HG03103 (cell line): Measurements from ENCODE around the gene GRPR.
"Not testable (repeated sequence)": the region's sequence is repeated elsewhere in the genome, so short reads cannot be mapped to it uniquely, and the experiment has no call there.

Experiments
- ATAC-seq: cut with Tn5 transposase; IDR thresholded peaks from one replicate; pipeline ENCODE4 v1.9.1; 2021; ENCODE audit warnings: low read depth; ENCODE audit not compliant: unreplicated experiment

Gene GRPR

DNA sequence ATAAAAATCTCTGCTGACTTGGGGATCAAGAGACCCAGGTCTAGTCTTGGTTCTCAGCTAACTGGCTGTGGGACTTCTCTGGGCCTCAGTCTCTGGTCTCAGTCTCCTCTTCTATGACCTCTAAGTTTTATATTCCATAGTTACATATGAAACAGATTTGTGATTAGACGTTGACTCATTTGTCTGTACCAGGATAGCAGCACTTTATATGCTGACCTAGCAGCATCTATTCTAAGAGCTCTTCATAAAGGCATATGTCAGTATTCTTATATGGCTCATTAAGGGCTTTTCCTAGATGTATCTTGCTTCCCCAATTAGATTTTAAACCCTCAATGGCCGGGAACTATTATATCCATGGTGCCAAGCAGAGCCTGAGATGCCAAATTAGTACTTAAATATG is 12.7 kb downstream of the GRPR start:
- no peak for ATAC-seq

DNA sequence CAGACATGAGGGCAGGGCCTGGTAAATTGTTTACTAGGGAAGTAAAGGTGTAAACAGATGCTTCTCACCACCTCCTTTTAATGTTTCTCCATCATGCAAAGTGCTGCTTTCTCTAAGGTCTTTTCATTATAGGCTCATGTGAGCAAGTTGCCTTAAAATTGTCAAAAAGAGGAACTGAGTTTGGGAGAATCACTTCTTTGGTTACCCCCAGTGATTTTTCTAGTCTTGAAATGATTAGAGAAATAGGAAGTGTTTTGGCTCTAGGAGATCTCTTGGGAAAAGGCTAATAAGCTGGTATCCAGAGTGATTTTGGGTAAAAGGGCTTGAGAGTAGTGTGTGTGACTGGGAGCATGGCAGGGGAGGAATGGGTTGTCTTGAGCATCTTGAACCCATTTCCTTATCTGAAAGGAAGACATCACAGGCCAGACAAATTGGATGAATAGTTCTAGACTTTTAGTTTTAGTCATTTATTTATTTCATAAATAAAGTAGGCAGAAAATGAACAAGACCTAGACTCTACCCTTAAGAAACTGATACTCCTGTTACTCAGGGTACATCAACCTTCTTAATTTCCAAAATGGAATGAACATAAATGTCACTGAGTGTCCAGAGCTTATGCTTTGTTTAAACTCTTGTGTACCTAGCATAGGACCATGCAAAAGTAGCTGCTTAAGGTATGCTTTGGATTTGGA is 14.2 kb downstream of the GRPR start:
- ATAC-seq = peak; percentile 65

DNA sequence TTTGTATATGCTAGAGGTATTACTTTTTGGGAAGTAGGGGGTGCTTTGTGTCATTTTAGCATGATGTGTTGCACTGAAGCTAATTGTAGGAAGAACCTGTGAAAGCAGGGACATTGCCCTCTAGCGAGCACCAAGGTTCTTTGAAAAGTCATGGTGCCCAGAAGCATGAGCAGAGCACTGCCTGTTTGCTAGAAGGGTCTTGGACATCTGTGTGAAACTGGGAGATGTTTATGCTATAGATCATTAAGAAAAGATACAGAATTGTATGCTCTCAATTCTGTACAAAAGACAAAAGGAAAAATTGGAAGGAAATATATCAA is 14.7 kb downstream of the GRPR start:
- ATAC-seq = peak; percentile 13

DNA sequence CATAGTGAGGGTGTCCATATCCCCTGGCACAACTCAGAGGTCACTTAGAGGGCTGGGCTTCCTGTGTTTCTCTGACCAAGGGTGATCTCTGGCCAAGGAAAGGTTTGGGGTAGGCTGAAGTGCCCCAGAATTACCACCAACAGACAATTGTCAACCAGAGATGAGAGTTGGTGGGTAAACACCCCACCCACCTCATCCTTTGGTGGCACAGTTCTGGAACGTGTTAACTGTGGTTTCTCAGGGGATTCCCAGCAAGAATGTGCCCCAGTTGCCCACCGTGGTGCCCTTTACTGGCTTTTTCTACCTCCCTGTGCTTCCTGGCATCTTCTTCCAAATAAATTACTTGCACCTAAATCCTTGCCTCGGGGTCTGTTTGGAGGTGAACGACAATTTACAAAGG is 17.1 kb downstream of the GRPR start:
- ATAC-seq = no peak

DNA sequence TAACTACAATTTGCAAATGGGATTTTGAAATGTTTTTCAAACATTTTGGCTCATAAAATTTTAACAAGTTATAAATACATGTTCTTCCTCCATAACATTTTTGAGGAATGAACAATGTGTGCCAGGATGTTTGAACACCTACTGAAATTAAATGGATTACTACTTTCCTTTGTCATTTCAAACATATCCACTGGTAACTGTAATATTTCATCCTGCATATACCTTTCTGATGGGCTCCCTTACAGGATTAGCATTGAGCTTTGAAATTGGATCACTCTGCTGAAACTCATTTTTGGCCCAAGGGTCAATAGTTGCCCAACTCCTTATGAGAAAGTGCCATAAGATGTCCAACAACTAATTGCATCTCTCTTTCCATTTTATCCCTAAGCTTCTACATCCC is 17.6 kb downstream of the GRPR start:
- ATAC-seq = no peak

DNA sequence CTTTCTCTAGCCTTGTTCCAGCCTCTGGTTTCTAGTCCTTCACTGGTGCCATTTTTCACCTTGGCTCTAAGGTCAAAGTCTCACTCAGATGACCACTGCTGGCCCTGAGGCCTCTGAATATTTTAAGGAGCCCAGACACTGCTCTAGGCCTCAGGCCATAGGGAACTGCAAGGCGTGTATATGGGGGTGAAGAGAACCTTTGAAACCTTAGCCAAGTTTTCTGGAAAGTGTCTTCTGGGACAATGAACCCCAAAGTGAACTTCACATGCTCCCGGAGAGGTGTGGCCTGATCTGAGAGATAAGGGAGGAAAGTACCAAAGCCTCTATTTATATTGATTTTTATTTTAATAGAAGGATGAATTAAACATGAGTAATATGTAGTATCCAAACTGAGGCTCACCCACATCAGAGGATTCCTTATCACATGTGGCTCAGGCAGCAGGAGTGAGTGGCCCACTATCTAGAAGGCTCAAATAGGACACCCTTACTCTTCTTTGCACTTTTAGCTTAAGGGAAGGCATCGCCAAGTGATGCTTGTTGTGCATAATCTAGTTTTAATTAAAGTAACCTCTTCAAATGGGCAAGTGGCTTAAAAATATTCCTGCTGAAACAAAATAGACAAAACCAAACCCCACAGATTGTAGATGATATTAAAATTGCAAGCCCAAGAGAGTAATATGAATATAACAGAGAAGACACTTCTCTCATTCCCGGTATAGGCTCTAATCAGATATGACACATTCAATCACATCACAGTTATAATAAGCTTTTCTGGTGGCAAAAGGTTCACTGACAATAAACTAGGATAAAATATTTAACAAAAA is 18.3 kb downstream of the GRPR start:
- ATAC-seq = no peak

DNA sequence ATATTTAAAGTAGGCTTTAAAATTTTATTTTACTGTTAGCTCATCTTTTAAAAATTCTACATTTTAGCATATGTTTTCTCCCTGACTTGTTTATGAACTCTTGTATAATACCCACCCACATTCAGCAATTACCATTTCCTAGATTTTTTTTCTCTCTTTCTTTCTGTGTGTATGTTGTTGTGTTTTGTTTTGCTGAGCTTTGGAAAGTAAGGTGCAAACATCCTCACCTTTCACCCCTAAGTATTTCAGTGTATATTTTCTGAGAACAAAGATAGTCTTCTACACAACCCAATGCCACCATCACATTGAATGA is 18.8 kb downstream of the GRPR start:
- ATAC-seq = no peak

DNA sequence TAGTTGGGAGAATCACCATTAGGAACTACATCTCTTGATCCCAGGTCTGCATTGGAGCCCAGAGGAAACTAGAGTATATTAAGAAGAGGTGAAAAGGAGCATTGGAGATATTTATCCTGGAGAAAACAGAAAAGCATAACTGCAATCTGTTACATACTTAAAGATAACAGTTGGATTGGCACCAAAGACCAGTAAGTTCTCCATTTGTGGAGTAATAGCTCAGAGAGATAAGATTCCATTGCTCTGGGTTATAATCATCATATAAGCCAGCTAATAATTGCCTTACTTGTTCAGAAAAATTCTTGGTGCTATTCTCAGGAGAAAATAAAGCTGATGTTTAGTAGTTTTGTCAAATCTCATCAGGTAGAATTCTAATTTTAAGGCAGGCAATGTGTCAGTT is 20.6 kb downstream of the GRPR start:
- no peak for ATAC-seq

DNA sequence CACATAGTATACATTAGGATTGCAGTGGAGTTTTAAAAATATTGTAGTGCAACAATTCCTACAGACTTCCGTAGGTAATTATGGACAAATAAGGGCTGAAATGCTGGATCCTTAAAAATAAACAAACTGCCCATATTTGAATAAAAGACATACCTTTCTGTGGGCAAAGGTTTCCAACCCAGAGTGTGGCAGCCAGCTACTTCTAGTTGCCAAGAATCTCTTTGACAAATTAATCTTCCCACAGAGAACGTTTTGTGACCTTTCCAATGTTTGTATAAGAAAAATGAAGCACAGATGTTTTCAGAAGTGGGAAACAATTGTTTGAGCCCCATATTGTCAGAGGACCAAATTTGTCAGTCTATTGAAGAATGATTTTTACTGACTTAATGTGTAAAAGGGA is 21.1 kb downstream of the GRPR start:
- ATAC-seq = no peak

DNA sequence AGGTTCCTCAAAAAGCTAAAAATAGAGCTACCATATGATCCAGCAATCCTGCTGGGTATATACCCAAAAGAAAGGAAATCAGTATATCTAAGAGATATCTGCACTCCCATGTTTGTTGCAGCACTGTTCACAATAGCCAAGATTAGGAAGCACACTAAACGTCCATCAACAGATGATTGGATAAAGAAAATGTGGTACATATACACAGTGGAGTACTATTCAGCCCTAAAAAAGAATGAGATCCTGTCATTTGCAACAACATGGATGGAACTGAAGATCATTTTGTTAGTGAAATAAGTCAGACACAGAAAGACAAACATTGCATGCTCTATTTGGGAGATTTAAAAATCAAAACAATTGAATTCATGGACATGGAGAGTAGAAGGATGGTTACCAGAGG is 21.7 kb downstream of the GRPR start:
- not testable (repeated sequence) for ATAC-seq

DNA sequence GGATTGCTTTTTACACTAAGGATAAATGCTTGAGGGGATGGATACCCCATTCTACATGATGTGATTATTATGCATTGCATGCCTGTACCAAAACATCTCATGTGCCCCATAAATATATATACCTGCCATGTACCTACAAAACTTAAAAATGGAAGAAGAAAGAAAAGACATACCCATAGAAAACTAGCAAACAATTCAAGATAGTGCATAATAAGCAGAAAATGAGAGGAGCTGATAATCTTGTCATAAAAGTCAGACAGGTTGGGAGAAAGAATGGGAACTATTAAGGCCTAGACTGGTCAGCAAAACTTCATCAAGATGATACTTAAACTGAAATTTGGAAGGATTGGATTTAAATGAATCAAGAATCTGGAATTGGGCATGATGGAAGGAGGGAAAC is 22.3 kb downstream of the GRPR start:
- ATAC-seq = no peak

DNA sequence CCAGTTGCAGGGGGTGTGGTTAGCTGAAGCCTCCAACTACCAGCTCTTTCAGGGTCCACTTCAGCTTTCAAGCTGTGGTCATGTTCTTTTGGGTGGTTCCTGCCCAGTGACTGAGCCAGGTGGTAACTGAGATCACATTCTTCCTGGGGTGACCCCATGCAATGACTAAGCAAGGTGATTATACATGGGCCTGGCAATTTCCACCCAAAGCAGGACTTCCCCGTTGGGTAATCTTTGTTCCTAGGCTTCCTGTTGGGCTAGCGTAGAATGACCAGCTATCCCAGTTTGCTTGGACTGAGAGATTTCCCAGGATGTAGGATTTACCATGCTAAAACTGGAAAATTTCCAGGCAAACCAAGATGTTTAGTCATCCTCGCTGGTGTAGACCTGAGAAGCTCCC is 25.5 kb downstream of the GRPR start:
- no peak for ATAC-seq

DNA sequence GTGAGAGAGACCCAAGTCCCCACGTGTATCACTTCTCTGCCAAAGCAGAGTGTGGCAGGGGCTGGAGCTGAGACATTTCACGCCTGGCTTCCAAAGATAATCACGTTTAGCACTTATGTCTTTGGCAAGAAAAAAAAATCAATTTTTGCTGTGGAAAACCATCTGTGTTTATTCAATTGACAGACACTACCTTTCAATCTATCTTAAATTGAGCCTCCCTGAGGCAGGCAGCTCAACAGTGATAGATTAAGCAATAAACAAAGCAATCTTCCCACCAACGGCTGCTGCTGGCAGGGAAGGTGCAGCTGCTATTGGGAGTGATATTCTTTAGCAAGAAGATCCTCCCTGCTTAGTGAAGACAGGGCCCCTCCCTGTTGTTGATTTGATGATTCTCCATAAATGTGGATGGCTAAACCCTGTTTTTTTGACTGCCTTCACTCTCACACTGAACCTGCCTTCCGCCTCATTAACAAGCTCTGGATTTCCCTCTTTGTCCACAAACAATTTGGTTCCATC is 32.3 kb downstream of the GRPR start:
- no peak for ATAC-seq

DNA sequence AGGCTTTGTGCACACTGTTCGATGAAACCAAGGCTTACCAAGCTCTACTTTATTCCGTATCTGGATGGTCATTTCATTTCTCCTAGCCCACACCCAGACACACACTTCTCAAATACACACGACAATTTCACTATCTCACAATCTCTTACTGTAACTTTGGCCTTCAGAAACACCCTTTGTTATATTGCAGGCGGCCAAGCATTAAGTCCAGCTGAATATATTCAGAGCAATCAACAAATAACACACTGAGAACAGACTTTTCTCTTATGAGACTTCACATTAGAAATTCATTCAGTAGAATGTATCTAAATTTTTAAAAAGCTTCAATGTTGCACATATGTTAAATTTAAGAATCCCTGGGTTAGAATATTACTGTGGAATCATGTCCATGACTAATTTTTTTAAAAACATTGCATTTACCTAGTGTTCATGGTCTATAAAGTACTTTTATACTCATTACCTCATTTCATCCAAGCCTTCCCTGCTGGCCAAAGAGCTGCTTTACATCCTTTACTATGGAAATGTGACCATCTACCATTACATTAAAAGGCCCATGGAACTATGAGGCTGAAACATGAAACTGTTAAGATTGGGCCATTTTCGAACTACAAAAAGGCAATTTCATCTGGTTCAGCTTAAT is 33.4 kb downstream of the GRPR start:
- ATAC-seq = no peak

DNA sequence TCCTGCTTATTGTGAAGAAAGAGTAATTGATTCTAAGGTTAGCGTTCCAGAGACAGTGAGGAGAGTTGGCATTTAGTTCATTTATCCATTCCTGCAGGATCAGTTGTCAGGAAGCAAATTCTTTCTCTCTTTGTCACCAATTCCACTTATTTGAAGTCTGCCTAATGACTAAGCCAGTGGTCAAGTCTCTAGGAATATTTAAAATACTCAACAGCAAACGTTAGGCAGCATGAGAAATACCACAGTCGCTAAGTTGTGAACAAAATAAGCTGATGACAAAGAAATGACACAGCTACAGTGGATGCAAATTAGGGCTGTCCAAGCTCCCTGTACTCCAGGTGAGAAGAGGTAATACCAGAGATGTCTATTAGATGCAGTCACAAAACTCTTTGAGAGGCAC is 37.4 kb downstream of the GRPR start:
- ATAC-seq = no peak

DNA sequence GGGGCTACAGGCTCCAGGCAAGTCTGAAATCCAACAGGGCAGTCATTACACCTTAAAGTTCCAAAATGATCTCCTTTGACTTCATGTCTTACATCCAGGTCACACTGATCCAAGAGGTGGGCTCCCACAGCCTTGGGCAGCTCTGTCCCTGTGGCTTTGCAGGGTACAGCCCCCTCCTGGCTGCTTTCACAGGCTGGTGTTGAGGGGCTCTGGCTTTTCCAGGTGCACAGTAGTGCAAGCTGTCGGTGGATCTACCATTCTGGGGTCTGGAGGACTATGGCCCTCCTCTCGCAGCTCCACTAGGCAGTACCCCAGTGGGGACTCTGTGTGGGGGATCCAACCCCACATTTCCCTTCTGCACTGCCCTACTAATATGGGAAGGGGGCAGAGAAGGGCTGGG is 37.8 kb downstream of the GRPR start:
- not testable (repeated sequence) for ATAC-seq

DNA sequence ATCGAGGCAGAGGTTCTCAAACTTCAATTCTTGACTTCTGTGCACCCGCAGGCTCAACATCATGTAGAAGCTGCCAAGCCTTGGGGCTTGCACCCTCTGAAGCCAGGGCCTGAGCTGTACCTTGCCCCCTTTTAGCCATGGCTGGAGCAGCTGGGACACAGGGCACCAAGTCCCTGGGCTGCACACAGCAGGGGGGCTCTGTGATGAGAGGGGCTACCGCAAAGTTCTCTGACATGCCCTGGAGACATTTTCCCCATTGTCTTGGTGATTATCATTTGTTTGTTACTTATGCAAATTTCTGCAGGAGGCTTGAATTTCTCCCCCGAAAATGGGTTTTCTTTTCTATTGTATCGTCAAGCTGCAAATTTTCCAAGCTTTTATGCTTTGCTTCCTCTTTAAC is 39.0 kb downstream of the GRPR start:
- no peak for ATAC-seq

DNA sequence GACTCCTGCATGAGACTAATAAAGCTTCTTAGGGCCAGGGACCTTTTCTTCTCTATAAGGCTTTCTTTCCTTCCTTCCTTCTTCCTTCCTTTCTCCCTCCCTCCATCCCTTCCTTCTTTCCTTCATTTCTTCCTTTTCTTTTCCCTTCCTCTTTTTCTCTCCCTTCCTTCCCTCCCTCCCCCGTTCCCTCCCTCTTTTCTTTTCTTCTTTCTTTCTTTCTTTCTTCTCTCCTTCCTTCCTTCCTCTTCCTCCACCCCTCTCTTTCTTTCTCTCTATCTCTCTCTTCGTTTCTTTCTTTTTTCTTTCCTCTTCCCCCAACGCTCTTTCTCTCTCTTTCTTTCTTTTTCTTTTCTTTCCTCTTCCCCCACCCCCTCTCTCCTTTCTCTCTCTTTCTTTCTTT is 41.4 kb downstream of the GRPR start:
- ATAC-seq = no peak

DNA sequence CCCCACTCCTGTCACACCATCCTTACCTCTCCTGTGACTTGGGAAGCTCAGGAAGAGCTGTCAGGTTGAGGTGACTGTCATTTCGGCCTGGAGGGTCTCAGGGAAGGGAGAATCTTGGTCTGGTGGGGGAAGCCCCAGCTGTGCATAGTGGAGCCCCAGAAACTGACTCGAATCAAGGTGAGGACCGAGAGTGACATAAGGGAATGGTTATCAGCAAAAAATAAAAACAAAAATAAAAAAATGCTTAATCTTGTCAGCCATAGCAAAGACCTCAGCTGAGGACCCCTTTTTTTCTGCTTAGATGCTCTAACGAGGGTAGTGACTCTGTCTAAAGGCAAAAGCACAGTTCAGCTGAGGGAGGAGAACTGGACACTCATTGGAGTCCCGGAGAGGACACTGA is 43.8 kb downstream of the GRPR start, which contains the start of gene MAGEB17:
Gene MAGEB17 (plus strand): TSS at position 301 of the 400 bp plus-strand sequence. CDS start 2,902 bp downstream, outside the sequence.
- ATAC-seq = no peak

DNA sequence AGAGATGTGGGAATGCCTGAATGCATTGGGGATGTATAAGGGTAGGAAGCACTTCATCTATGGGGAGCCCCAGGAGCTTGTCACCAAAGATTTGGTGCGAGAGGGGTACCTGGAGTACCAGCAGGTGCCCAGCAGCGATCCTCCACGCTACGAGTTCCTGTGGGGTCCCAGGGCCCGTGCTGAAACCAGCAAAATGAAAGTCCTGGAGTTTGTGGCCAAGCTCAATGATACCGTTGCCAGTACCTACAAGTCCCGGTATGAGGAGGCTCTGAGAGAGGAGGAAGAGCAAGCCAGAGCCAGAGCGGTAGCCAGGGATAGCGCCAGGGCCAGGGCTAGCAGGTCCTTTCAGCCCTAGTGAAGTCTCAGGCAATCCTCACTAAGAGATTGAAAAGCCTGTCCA is 47.7 kb downstream of the GRPR start:
- ATAC-seq = no peak

DNA sequence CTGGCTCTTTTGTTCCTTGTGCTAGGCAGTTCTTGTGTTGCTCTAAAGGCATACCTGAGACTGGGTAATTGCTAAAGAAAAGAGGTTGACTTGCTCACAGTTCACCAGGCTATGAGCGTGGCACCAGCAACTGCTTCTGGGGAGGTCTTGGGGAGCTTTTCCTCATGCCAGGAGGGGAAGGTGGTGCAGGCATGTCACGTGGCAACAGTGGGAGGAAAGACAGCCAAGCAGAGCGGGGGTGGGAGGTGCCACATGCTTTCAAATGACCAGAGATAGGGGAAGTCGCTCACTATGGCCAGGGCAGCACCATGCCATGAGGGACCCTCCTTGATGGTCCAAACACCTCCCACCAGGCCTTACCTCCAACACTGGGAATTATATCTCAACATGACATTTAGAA is 48.6 kb downstream of the GRPR start:
- no peak for ATAC-seq

DNA sequence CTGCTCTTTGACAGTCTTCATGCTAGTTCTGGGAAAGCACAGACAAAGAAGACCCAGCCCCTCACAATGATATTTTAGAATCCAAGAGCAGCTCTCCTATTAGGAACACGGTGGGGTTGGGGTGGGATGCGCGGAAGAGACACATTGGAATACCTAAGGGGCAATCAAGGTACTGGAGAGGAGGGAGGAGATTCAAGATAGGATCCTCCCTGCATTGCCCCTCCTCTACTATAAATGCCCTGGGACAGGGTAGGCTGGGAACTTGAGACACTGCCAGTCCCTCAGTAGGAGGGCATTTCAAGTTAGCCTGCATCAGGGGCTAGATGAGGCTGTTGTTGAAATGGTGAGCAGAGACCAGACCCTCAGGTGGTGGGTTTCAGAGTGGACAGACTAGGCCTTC is 49.0 kb downstream of the GRPR start:
- no peak for ATAC-seq
